Activated T-helper 1 cell treated with anti-CD3 and anti-CD28 coated beads, Interleukin-12 subunit alpha, Interleukin-12 subunit beta, Interleukin-2, Interleukin-4 antibody, amounts not matched to agents 30 ng/mL and 10 ng/mL and 1 ng/mL, durations not matched to agents 14 hours and 24 hours and 36 hours (primary cell): Measurements from ENCODE around the gene TUBB4B. TPM values are rescaled to one million over a fixed set of nuclear protein-coding genes. Genes with fewer than 3 reads are reported as not detected.

Source experiments
- DNase-seq: peaks from one replicate; pipeline ENCODE4 v3.0.0; 2021; ENCODE audit warnings: low spot score
- H3K27ac Mint-ChIP-seq: one replicate; pipeline ENCODE4 v1.8.0; 2021; ENCODE audit warnings: mild to moderate bottlenecking, mixed read lengths
- H3K27me3 Mint-ChIP-seq: one replicate; pipeline ENCODE4 v1.8.0; 2022; ENCODE audit warnings: mild to moderate bottlenecking, moderate library complexity, mixed read lengths; ENCODE audit not compliant: insufficient read depth
- H3K36me3 Mint-ChIP-seq: one replicate; pipeline ENCODE4 v1.8.0; 2021; ENCODE audit warnings: low read depth, mixed read lengths
- H3K4me1 Mint-ChIP-seq: one replicate; pipeline ENCODE4 v1.8.0; 2021; ENCODE audit warnings: low read depth, mixed read lengths
- H3K4me3 Mint-ChIP-seq: one replicate; pipeline ENCODE4 v1.8.0; 2021; ENCODE audit warnings: mild to moderate bottlenecking, moderate library complexity, mixed read lengths
- H3K9me3 Mint-ChIP-seq: one replicate; pipeline ENCODE4 v1.8.0; 2021; ENCODE audit warnings: mixed read lengths
- intact Hi-C: fragments of 100-400 bp; cut with micrococcal nuclease; formaldehyde crosslinking; loops from one replicate; pipeline ENCODE4 v1.15.1; 2024
- total RNA-seq: library from RNA; stranded (reverse); gene quantifications from 2 replicates; pipeline ENCODE4 v1.2.3, GENCODE V29; 2022

TUBB4B gene
- total RNA-seq, 1 donor from 2014 or later, result 277 TPM

GRCh38 chr9:137200311-137201204 lies 40.5 kb upstream of the TUBB4B start, which contains the start of gene TPRN:
TSS of gene TPRN (minus strand) at chr9:137200741. CDS start at chr9:137200711, 30 bp downstream.
- Mint-ChIP-seq H3K27me3 (no peaks in the 10 kb centered on the region), H3K9me3 (no peaks in the 10 kb centered on the region), H3K36me3 (peaks cover 5% of the 10 kb centered on the region), H3K27ac (peak within 1 kb of the TSS; percentile 75), H3K4me1 (peaks cover 23% of the 10 kb centered on the region), H3K4me3 (peak within 1 kb of the TSS; percentile 85)
- DNase-seq, result peak; percentile 99
- intact Hi-C loops, result loop anchor here (1.0 kb wide), 6 partner anchors 12 to 71 kb away; partner anchors contain the start of genes ANAPC2, SSNA1 and TUBB4B

- intact Hi-C loops, result no loop called here
- peak overlapping the region; percentile 83 for H3K4me3 Mint-ChIP-seq
- H3K27ac Mint-ChIP-seq, result peak overlapping the region; percentile 75
- DNase-seq, result no peak
- H3K36me3 Mint-ChIP-seq, result peaks cover 6% of the 10 kb centered on the region
- H3K27me3 Mint-ChIP-seq, result no peaks in the 10 kb centered on the region
- H3K9me3 Mint-ChIP-seq, result no peaks in the 10 kb centered on the region
- H3K4me1 Mint-ChIP-seq, result peaks cover 28% of the 10 kb centered on the region
Measured at GRCh38 chr9:137201205-137201868, 39.8 kb upstream of the TUBB4B start.

GRCh38 chr9:137202966-137203365 lies 38.1 kb upstream of the TUBB4B start:
- H3K9me3 Mint-ChIP-seq, result no peaks in the 10 kb centered on the region
- peak overlapping the region; percentile 11 for H3K4me3 Mint-ChIP-seq
- peaks cover 16% of the 10 kb centered on the region for H3K36me3 Mint-ChIP-seq
- no peaks in the 10 kb centered on the region for H3K27me3 Mint-ChIP-seq
- H3K4me1 Mint-ChIP-seq, result peaks cover 42% of the 10 kb centered on the region
- no peak for DNase-seq
- intact Hi-C loops, result no loop called here
- H3K27ac Mint-ChIP-seq, result no peak overlapping the region

DNA sequence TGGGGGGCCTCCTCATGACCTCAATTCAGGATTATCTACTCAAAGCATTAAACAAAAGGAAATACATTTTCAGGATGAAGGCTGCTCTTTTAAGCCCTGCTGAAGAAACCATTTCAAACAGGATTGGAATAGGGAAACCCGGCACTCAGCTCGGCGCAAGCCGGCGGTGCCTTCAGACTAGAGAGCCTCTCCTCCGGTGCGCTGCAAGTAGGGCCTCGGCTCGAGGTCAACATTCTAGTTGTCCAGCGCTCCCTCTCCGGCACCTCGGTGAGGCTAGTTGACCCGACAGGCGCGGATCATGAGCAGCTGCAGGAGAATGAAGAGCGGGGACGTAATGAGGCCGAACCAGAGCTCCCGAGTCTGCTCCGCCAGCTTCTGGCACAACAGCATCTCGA lies 36.4 kb upstream of the TUBB4B start:
- peaks cover 42% of the 10 kb centered on the region for H3K4me1 Mint-ChIP-seq
- intact Hi-C loops, result loop anchor here (1.0 to 2.0 kb wide), 4 partner anchors 16 to 54 kb away; partner anchors contain the start of genes ANAPC2, NELFB and SSNA1
- H3K27me3 Mint-ChIP-seq, result no peaks in the 10 kb centered on the region
- peak overlapping the region; percentile 87 for H3K27ac Mint-ChIP-seq
- H3K9me3 Mint-ChIP-seq, result no peaks in the 10 kb centered on the region
- DNase-seq, result no peak
- H3K36me3 Mint-ChIP-seq, result peaks cover 20% of the 10 kb centered on the region
- peak overlapping the region; percentile 95 for H3K4me3 Mint-ChIP-seq

- Mint-ChIP-seq H3K27me3 (no peaks in the 10 kb centered on the region), H3K4me3 (peak within 1 kb of the TSS; percentile 95), H3K36me3 (peaks cover 22% of the 10 kb centered on the region), H3K9me3 (no peaks in the 10 kb centered on the region), H3K4me1 (peaks cover 42% of the 10 kb centered on the region), H3K27ac (peak within 1 kb of the TSS; percentile 87)
- DNase-seq, result peak; percentile 93
- intact Hi-C loops, result loop anchor here (1.0 to 2.0 kb wide), 4 partner anchors 17 to 55 kb away; partner anchors contain the start of genes ANAPC2, NELFB and SSNA1
Measured at GRCh38 chr9:137205126-137206069, 35.7 kb upstream of the TUBB4B start, which contains the start of the genes NDOR1 and TMEM203. TSS of gene NDOR1 (plus strand) at chr9:137205700. CDS start at chr9:137205778, 78 bp downstream. TSS of gene TMEM203 (minus strand) at chr9:137205648. CDS start at chr9:137205414, 234 bp downstream.

- H3K27me3 Mint-ChIP-seq, result no peaks in the 10 kb centered on the region
- peak overlapping the region; percentile 86 for H3K27ac Mint-ChIP-seq
- intact Hi-C loops, result no loop called here
- peak overlapping the region; percentile 95 for H3K4me3 Mint-ChIP-seq
- peaks cover 22% of the 10 kb centered on the region for H3K36me3 Mint-ChIP-seq
- no peaks in the 10 kb centered on the region for H3K9me3 Mint-ChIP-seq
- peaks cover 38% of the 10 kb centered on the region for H3K4me1 Mint-ChIP-seq
- no peak for DNase-seq
Measured at GRCh38 chr9:137206602-137207001, 34.5 kb upstream of the TUBB4B start.

DNA sequence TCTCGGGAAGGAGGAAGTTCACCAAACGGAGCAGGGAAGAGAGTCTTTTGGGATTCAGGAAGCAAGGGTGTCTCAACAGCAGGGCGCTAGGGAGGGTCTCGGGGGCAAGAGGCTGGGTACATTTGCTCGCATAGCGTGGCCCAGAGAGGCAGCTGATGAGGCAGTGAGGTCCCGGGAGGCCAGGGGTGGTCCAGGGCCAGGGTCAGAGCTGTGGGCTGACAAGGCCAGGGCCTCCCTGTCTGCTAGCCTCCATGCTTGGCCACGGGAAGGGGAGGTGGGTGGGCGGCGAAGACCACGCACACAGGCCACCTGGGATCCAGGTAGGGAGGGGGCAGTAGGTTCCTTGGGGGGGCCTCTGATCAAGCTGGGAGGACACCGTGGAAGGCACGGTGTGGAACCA lies 29.6 kb upstream of the TUBB4B start:
- Mint-ChIP-seq H3K4me1 (peaks cover 12% of the 10 kb centered on the region), H3K36me3 (peaks cover 15% of the 10 kb centered on the region), H3K27me3 (no peaks in the 10 kb centered on the region), H3K4me3 (no peak overlapping the region), H3K9me3 (no peaks in the 10 kb centered on the region), H3K27ac (no peak overlapping the region)
- no peak for DNase-seq
- intact Hi-C loops, result no loop called here

GRCh38 chr9:137212520-137212919 lies 28.6 kb upstream of the TUBB4B start:
- DNase-seq, result no peak
- no peak overlapping the region for H3K4me3 Mint-ChIP-seq
- no peak overlapping the region for H3K27ac Mint-ChIP-seq
- H3K4me1 Mint-ChIP-seq, result peaks cover 2% of the 10 kb centered on the region
- peaks cover 8% of the 10 kb centered on the region for H3K36me3 Mint-ChIP-seq
- no peaks in the 10 kb centered on the region for H3K9me3 Mint-ChIP-seq
- H3K27me3 Mint-ChIP-seq, result no peaks in the 10 kb centered on the region
- intact Hi-C loops, result no loop called here

DNA sequence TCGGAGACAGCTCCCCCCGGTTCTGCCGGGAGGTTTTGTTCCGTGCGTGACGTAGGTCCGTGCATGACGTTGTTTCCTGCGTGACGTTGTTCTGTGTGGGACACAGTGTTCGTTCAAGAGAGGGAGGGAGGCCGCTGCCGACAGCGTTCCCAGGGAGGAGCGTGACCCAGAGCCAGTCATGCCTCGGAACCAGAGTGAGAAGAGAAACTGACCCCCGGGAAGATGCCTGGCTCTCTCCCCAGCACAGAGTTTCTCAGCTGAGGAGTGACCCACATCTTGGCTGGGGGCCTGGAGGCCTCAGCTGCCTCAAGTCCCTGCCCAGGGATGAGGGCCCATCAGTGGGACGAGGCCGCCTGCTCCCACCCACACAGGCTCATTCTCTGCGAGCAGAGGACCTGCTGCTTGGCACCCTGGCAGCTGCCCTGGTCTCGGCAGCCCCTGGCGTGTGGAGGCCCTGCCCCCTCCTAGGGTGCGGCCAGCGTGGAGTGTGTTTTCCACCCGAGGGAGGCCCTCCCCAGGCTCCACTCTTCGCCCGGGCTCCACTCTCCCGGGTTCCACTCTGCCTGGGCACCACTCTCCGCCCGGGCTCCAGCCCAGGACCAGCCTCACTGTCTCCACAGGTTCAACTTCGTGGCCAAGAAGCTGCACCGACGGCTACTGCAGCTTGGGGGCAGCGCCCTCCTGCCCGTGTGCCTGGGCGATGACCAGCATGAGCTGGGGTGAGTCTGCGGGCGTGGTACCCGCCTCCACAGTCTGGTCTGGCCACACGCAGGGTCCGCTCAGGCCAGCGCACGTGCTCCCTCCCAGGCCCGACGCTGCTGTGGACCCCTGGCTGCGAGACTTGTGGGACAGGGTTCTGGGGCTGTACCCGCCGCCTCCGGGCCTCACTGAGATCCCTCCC lies 27.7 kb upstream of the TUBB4B start:
- H3K4me3 Mint-ChIP-seq, result no peak overlapping the region
- no peaks in the 10 kb centered on the region for H3K27me3 Mint-ChIP-seq
- no peaks in the 10 kb centered on the region for H3K4me1 Mint-ChIP-seq
- intact Hi-C loops, result no loop called here
- no peak for DNase-seq
- no peak overlapping the region for H3K27ac Mint-ChIP-seq
- H3K36me3 Mint-ChIP-seq, result peaks cover 7% of the 10 kb centered on the region
- H3K9me3 Mint-ChIP-seq, result no peaks in the 10 kb centered on the region

GRCh38 chr9:137214620-137215019 lies 26.5 kb upstream of the TUBB4B start:
- H3K36me3 Mint-ChIP-seq, result peaks cover 3% of the 10 kb centered on the region
- no peak for DNase-seq
- H3K4me1 Mint-ChIP-seq, result no peaks in the 10 kb centered on the region
- intact Hi-C loops, result no loop called here
- no peaks in the 10 kb centered on the region for H3K27me3 Mint-ChIP-seq
- H3K4me3 Mint-ChIP-seq, result no peak overlapping the region
- no peak overlapping the region for H3K27ac Mint-ChIP-seq
- no peaks in the 10 kb centered on the region for H3K9me3 Mint-ChIP-seq

GRCh38 chr9:137215196-137215986 lies 25.7 kb upstream of the TUBB4B start:
- intact Hi-C loops, result no loop called here
- no peaks in the 10 kb centered on the region for H3K4me1 Mint-ChIP-seq
- H3K9me3 Mint-ChIP-seq, result no peaks in the 10 kb centered on the region
- no peak for DNase-seq
- H3K4me3 Mint-ChIP-seq, result no peak overlapping the region
- H3K27ac Mint-ChIP-seq, result no peak overlapping the region
- no peaks in the 10 kb centered on the region for H3K27me3 Mint-ChIP-seq
- H3K36me3 Mint-ChIP-seq, result peaks cover 1% of the 10 kb centered on the region
